ENCODE data around the gene EFNB3. TPM values are rescaled to one million over a fixed set of nuclear protein-coding genes. Genes with fewer than 3 reads are reported as not detected.

The EFNB3 gene
- 0.38 and 0.81 TPM in 2 replicates for total RNA-seq

GRCh38 chr17:7704601-7705268, at the start of gene EFNB3:
TSS of gene EFNB3 (plus strand) at chr17:7705202. CDS start at chr17:7705599, 397 bp downstream.

GRCh38 chr17:7687072-7687907, 17.7 kb upstream of the EFNB3 start, which contains the start of gene TP53:
TSS of gene TP53 (minus strand) at chr17:7687490. CDS start at chr17:7676594, 10,896 bp downstream.

GRCh38 chr17:7687908-7688807, 16.8 kb upstream of the EFNB3 start, which contains the start of gene WRAP53:
TSS of gene WRAP53 (plus strand) at chr17:7688477. CDS start at chr17:7688649, 172 bp downstream.

GRCh38 chr17:7716901-7717755, 12.1 kb downstream of the EFNB3 start, which contains the start of gene DNAH2:
TSS of gene DNAH2 (plus strand) at chr17:7717744. CDS start at chr17:7719735, 1,991 bp downstream.

Other genes with a start within 250 kb of the EFNB3 start
- 8.2 and 13.7 TPM in 2 replicates for gene ZBTB4, start 225.6 kb upstream of the EFNB3 start, total RNA-seq
- not detected in 2 replicates for gene SLC35G6, start 223.8 kb upstream of the EFNB3 start, total RNA-seq
- 79.3 and 81.6 TPM in 2 replicates for gene POLR2A, start 220.8 kb upstream of the EFNB3 start, total RNA-seq
- gene TNFSF12, start 156.1 kb upstream of the EFNB3 start, total RNA-seq: 6.1 and 10.5 TPM in 2 replicates
- gene TNFSF13, start 146.5 kb upstream of the EFNB3 start, total RNA-seq: 0.66 and 0.90 TPM in 2 replicates
- gene SENP3, start 143.3 kb upstream of the EFNB3 start, total RNA-seq: 86.7 and 95.7 TPM in 2 replicates
- gene CD68, start 125.6 kb upstream of the EFNB3 start, total RNA-seq: 1.6 and 2.8 TPM in 2 replicates
- gene MPDU1, start 121.3 kb upstream of the EFNB3 start, total RNA-seq: 56.6 and 73.6 TPM in 2 replicates
- 0.09 and 0.28 TPM in 2 replicates for gene SOX15, start 115.1 kb upstream of the EFNB3 start, total RNA-seq
- 33.2 and 38.3 TPM in 2 replicates for gene FXR2, start 90.3 kb upstream of the EFNB3 start, total RNA-seq
- 18.9 and 24.0 TPM in 2 replicates for gene SAT2, start 77.4 kb upstream of the EFNB3 start, total RNA-seq
- 0.18 and 0.19 TPM in 2 replicates for gene SHBG, start 75.1 kb upstream of the EFNB3 start, total RNA-seq
- not detected in 2 replicates for gene ATP1B2, start 54.3 kb upstream of the EFNB3 start, total RNA-seq
- 38.8 and 50.1 TPM in 2 replicates for gene TP53, start 17.7 kb upstream of the EFNB3 start, total RNA-seq
- gene WRAP53, start 16.7 kb upstream of the EFNB3 start, total RNA-seq: 8.9 and 14.6 TPM in 2 replicates
- 0.36 TPM in 1 of 2 replicates, not detected in the other for gene DNAH2, start 12.5 kb downstream of the EFNB3 start, total RNA-seq
- gene KDM6B, start 129.0 kb downstream of the EFNB3 start, total RNA-seq: 3.5 and 5.7 TPM in 2 replicates
- gene TMEM88, start 149.9 kb downstream of the EFNB3 start, total RNA-seq: 10.5 and 12.0 TPM in 2 replicates
- gene NAA38, start 152.4 kb downstream of the EFNB3 start, total RNA-seq: 122 and 163 TPM in 2 replicates
- gene CYB5D1, start 152.8 kb downstream of the EFNB3 start, total RNA-seq: 7.6 and 8.4 TPM in 2 replicates
- gene CHD3, start 183.6 kb downstream of the EFNB3 start, total RNA-seq: 202 and 233 TPM in 2 replicates
- 0.99 and 1.2 TPM in 2 replicates for gene RNF227, start 211.1 kb downstream of the EFNB3 start, total RNA-seq
- 0.19 and 0.27 TPM in 2 replicates for gene KCNAB3, start 224.7 kb downstream of the EFNB3 start, total RNA-seq
- 47.9 and 49.0 TPM in 2 replicates for gene TRAPPC1, start 226.7 kb downstream of the EFNB3 start, total RNA-seq
- 16.8 and 19.3 TPM in 2 replicates for gene CNTROB, start 227.0 kb downstream of the EFNB3 start, total RNA-seq

All from endothelial cell of coronary artery (primary cell).